ENCODE data around the gene DMBX1.

The DMBX1 gene

GRCh38 chr1:46490406-46490655 lies 695 bp downstream of the DMBX1 start:
- no peak overlapping the region for H3K4me3 ChIP-seq (ENCODE audit: low read depth, low read length)
- no peak for TF ChIP-seq CTCF (IDR thresholded peaks at IDR 0.05; ENCODE audit: low read depth, low read length, missing control alignments)
- no peak for DNase-seq (ENCODE audit: low read depth)

GRCh38 chr1:46490656-46491442 lies 1.2 kb downstream of the DMBX1 start:
- no peak overlapping the region for H3K4me3 ChIP-seq (ENCODE audit: low read depth, low read length)
- TF ChIP-seq CTCF (IDR thresholded peaks at IDR 0.05; ENCODE audit: low read depth, low read length, missing control alignments), result no peak
- no peak for DNase-seq (ENCODE audit: low read depth)

GRCh38 chr1:46491443-46492268 lies 2.0 kb downstream of the DMBX1 start:
- no peak overlapping the region for H3K4me3 ChIP-seq (ENCODE audit: low read depth, low read length)
- DNase-seq (ENCODE audit: low read depth), result no peak
- no peak for TF ChIP-seq CTCF (IDR thresholded peaks at IDR 0.05; ENCODE audit: low read depth, low read length, missing control alignments)

GRCh38 chr1:46492269-46492853 lies 2.7 kb downstream of the DMBX1 start:
- DNase-seq (ENCODE audit: low read depth), result no peak
- no peak overlapping the region for H3K4me3 ChIP-seq (ENCODE audit: low read depth, low read length)
- no peak for TF ChIP-seq CTCF (IDR thresholded peaks at IDR 0.05; ENCODE audit: low read depth, low read length, missing control alignments)

GRCh38 chr1:46492871-46493270 lies 3.2 kb downstream of the DMBX1 start:
- TF ChIP-seq CTCF (IDR thresholded peaks at IDR 0.05; ENCODE audit: low read depth, low read length, missing control alignments), result no peak
- no peak for DNase-seq (ENCODE audit: low read depth)
- H3K4me3 ChIP-seq (ENCODE audit: low read depth, low read length), result no peak overlapping the region

GRCh38 chr1:46493316-46494032 lies 3.8 kb downstream of the DMBX1 start:
- H3K4me3 ChIP-seq (ENCODE audit: low read depth, low read length), result no peak overlapping the region
- no peak for DNase-seq (ENCODE audit: low read depth)
- no peak for TF ChIP-seq CTCF (IDR thresholded peaks at IDR 0.05; ENCODE audit: low read depth, low read length, missing control alignments)

Data from GM12864 (cell line).